ENCODE results near the gene SLC34A3.
"Not testable (repeated sequence)": the region's sequence is repeated elsewhere in the genome, so short reads cannot be mapped to it uniquely, and the experiment has no call there.

Gene SLC34A3

DNA sequence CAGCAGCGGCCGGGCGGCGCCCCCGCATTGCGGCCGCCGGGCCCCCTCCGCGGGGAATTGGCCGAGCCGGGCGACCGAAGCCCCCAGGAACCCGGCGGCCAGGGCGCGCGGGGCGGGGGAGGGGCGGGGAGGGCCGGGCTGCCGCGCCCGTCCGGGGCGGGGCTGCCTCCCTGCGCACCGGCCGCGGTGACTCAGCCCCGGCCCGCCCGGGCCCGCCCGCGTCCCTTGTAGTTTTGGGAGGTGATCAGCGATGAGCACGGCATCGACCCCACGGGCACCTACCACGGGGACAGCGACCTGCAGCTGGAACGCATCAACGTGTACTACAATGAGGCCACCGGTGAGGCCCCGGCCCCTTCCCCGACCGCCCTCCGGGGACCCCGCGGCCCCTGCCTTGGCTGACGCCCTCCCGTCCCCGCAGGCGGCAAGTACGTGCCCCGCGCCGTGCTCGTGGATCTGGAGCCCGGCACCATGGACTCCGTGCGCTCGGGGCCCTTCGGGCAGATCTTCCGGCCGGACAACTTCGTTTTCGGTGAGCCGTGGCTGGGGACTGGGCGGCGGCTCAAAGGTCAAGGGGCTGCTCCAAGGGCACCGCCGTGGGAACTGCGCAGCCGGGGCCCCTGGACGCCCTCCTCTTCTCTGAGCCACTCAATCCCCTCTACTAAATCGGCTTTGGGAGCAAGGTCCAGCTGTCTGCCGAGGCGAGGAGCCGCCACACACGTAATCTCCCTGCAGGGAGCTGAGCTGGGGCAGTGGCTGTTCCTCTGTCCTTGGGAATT, 11.0 kb downstream of the SLC34A3 start:
- peak; percentile 54 for DNase-seq (ENCODE audit: low read depth, low spot score)

DNA sequence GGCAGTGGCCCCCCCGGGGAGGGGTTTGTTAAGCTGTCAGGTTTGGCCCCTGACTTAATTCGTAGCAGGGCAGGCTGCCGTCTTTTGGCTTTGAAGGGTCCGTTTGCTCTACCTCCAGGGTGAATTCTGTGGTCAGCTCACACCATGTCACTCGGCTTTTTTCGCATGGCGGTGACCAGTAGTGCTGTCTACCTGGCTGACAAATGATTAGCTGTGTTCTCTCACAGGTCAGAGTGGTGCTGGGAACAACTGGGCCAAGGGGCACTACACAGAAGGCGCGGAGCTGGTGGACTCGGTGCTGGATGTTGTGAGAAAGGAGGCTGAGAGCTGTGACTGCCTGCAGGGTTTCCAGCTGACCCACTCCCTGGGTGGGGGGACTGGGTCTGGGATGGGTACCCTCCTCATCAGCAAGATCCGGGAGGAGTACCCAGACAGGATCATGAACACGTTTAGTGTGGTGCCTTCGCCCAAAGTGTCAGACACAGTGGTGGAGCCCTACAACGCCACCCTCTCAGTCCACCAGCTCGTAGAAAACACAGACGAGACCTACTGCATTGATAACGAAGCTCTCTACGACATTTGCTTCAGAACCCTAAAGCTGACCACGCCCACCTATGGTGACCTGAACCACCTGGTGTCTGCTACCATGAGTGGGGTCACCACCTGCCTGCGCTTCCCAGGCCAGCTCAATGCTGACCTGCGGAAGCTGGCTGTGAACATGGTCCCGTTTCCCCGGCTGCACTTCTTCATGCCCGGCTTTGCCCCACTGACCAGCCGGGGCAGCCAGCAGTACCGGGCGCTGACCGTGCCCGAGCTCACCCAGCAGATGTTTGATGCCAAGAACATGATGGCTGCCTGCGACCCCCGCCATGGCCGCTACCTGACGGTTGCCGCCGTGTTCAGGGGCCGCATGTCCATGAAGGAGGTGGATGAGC, 11.8 kb downstream of the SLC34A3 start:
- DNase-seq (ENCODE audit: low read depth, low spot score) = no peak

DNA sequence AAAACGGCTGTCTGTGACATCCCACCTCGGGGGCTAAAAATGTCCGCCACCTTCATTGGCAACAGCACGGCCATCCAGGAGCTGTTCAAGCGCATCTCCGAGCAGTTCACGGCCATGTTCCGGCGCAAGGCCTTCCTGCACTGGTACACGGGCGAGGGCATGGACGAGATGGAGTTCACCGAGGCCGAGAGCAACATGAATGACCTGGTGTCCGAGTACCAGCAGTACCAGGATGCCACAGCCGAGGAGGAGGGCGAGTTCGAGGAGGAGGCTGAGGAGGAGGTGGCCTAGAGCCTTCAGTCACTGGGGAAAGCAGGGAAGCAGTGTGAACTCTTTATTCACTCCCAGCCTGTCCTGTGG, 12.5 kb downstream of the SLC34A3 start:
- not testable (repeated sequence) for DNase-seq (ENCODE audit: low read depth, low spot score)

DNA sequence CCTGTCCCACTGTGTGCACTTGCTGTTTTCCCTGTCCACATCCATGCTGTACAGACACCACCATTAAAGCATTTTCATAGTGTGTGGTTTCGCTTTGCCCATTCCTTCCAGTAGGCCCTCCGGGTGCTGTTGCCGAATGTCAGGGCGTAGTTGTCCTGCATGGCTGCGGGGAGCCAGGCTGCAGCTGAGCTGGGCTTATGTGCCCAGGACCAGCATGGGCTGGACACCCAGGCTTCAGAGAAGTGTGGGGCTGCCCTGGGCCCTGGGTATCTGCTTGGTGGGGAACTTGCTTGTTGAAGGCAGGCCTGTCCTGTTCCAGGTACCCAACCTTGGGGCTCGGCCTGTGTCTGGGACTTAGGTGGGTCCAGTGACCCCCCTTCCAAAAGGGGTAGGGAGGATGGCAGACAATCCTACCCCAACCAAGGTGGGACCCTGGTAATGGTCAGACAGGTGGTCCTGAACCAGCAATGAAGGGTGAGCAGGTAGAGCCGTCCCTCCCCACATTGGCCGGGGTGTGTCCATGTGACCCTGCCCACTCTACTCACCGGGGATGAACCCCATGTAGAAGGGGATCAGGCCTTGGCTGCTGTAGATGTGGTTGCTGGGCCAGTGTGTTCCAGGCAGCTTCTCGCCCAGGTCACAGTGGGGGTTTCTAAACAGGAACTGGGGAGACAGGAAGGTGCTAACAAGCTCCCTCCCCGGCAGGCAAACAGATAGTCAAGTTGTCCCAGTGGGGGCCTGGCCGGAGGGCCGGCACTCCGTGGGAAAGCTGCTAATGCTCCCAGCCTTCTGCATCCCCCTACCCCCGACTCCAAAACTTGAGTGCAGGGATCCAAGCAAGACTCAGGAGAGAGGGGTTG, 13.2 kb downstream of the SLC34A3 start:
- DNase-seq (ENCODE audit: low read depth, low spot score) = no peak

DNA sequence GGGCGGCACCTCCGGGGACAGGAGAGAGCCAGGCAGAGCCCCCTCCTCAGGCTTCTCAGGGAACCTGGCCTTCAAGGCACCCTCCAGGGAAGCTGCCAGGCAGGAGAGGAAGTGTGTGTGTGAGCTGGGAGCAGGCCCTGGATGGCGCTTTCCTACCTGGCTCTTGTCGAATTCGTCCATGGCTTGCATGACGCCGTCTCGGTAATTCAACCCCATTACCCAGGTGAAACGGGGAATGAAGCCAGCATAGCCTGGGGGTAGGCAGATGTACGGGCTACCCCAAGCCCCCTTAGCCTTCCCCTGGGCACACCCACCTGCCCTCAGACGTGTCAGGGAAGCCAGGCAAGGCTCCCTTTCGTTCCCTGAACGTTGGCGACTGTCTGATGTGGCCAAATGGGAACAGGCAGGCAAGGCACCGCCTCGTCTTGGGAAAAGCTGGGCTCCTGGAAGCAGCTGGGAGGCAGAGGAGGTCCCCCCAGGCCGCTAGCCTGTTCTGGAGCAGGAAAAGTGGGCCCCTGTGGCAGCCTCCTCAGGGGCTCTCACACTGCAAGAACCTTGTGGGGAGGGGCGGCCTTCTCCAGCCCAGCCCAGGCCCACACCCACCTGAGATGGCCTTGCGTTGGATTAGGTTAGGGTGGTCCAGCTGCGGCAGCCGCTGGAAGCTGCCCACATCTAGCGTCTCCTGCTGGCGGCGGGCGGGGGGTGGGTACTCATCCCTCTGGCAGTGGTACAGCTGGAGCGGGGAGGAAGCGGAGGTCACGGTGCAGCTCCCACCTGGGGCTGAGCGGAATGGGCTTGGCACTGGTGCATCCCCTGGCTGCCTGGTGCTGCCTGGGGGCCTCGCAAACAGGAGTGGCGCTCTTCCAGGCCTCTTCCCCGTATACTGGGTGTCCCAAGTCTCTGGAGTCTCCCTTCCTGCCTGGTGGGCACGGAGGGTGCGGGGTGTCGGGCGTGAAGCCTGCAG, 14.1 kb downstream of the SLC34A3 start:
- DNase-seq (ENCODE audit: low read depth, low spot score) = no peak

DNA sequence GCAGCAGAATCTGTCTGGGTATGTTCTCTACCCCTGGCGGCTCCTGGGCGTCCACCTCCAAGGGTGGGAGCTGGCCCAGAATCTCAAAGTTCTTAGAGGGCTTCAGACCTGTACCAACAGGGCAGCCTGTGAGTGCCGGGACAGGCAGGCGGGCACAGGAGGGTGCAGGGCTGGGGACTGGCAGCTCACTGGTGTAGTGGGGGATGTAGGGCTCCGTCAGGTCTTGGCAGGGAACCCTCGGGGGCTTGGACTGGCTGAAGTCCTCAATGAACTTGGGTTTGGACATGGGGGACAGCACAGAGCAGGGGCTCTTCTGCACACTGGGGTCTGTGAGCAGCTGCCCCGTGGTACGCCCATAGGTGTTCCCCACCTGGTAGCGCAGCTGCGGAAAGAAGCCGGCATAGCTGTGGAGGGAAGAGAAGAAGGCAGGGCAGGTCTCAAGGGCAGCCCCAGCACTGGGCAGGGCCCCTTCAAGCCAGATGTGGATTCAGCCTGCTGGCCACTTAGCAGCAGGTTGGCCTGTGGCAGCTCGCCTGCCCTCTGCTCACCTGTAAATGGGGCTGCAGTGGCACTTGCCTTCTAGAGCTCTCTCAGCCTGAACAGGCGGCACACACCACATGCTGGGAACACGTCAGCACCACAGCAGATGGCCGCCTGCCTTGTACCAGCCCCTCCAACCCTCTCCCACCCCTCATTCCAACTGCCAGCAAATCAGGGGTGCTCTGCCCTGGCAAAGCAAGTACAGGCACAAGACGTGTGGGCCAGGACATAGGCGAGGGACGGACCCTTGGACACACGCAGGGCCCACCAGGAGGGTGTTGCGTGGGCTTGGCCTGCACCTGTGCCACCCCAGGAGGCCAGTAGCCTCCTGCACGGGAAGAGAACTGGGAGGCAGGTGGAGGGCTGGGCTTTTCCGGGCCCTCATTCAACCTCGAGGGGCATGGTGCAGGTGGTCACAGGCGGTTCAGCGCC, 15.0 kb downstream of the SLC34A3 start:
- no peak for DNase-seq (ENCODE audit: low read depth, low spot score)

GRCh38 chr9:137247135-137247915, 16.6 kb downstream of the SLC34A3 start:
- DNase-seq (ENCODE audit: low read depth, low spot score) = no peak

DNA sequence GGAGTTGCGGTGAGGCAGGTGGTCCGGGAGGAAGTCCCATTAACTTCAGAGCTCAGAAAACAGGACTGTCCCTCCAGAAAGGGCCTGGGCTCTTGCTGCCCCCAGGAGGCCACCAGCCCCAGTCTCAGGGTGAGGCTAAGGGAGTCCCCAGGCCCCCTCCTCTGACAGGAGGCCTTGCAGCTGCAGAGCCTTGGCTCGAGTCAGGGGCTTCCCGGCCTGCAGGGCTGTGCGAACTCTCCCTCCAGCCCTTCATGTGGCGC, 17.1 kb downstream of the SLC34A3 start:
- no peak for DNase-seq (ENCODE audit: low read depth, low spot score)

DNA sequence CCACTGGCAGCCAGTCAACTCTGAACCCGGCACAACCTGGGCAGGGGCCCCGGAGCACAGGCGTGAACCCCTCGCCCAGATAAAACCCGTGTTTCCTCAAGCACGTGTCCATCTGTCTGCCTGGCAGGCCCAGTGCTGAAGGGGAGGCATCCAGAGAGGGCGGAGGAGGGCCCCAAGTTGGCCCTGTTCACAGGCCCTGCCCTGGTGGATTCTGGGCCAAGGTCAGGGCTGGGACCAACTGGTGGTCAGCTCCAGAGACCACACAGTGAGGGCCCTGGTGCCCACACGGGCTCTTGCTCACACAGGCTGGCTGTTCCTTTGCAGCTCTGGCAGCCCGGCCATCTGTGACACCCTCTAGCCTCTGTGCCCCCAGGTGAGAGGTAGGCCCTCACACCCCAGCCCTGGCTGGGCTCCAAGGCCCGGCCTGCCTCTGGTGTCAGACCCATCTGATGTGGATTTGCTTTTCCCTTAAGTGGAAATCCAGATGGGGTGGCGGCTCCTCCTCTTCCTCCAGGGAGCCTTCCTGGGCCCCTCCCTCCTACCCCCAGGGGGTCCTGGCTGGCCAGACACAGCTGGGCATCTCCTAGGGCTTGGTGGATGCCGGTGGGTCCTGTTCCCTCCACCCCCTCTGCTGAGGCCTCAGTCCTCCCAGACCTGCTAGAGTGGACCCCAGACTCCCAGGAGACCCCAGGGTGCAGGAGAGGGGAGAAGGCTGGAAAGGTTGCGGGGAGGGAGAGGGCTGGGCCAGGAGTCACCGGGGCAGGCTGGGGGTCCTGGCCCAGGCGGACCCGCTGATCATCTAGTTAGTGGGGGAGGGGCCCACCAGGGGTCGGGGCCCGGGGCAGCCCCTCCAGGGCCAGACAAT, 19.9 kb downstream of the SLC34A3 start:
- DNase-seq (ENCODE audit: low read depth, low spot score) = no peak

- DNase-seq (ENCODE audit: low read depth, low spot score) = no peak
Measured at GRCh38 chr9:137251194-137251461, 20.4 kb downstream of the SLC34A3 start, which contains the start of gene STPG3. Gene STPG3 (plus strand): TSS chr9:137251286. CDS start chr9:137251287, 1 bp downstream.

- no peak for DNase-seq (ENCODE audit: low read depth, low spot score)
Measured at GRCh38 chr9:137251490-137252268, 21.0 kb downstream of the SLC34A3 start.

GRCh38 chr9:137252555-137253506, 22.1 kb downstream of the SLC34A3 start:
- no peak for DNase-seq (ENCODE audit: low read depth, low spot score)

DNA sequence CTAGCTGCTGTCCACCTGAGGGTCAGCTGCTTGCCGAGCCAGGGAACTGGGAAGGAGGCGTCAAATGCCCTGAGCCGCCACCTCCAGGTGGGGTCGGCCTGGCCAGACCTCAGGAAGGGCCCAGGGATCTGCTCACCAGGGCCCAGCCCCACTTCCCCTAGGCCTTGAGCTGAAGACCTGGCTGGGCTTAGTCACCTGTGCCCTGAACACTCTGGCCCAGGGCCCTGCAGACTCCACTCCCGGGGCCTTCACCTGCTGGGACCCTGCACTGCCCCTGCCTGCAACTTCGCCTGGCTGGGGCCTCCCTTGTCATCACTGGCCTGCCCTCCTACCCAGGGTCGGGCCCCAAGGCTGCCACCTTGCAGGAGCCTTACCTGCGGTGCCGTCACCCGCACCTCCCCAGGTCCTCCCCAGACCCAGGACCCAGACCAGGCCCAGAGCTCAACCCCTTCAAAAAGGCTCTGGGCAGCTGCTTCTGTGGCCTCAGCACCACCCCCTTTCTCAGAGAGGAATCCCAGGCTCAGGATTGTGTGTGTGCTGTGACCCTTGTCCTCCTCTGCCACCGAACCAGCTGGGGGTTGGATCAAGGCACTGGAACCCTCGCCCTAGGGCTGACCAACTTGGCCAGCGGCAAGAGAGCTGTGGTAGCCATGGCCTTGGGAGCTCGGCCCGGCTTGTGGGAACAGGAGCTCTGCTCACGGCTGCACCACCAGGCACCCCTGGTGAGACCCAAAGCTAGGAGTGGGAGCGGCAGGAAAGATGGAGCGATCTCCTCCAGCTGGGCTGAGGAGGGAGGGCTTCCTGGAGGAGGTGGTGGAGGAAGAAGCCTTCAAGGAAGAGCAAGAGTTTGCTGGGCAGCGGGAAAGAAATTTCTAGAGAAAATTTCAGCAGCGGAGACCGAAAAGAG, 23.3 kb downstream of the SLC34A3 start:
- DNase-seq (ENCODE audit: low read depth, low spot score) = no peak

DNA sequence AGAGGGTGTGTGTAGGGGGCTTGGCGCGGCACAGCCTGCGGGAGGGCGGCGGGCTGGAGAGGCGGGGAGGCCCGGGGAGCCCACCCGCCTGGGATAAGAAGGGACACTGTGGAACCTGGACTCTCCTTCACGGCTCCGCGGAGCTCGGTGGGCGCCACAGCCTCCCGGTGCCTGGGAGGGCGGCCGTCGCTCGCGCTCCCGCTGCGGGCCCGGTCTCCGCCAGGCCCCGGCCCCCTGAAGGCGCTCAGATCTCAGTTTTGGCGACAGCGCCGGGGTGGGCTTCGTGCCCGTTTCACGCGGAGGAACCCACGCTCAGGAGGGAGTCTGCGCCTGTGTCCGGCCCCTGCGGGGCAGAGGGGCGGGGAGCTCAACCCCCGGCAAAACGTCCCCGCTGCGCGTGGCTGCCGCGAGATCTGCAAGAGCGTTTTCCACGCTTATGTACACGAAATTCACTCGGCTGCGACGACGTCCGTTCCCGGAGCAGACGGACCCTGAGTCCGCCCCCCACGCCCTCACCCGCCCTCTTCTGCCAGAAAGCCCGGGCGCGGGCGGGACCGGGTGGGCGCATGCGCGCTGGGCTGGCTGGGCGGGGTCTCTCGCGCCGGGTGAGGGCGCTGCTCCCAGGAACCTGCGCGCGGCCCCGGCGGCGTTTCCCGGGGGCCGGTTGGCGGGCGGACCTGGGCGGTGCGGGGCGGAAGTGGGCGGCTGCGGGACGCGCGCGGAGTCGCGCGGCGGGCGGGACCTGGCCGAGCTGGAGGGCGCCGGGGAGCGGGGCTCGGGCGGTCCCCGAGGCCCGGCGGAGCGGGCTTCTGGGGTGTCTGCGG, 24.1 kb downstream of the SLC34A3 start, which contains the start of gene NELFB:
TSS of gene NELFB (plus strand) at position 704 of the 824 bp plus-strand sequence.
- peak; percentile 91 for DNase-seq (ENCODE audit: low read depth, low spot score)

Measured in activated CD4-positive, CD25-positive, alpha-beta regulatory T cell treated with anti-CD3 and anti-CD28 coated beads, Interleukin-2, amount 50 U/mL, for 16 hours (primary cell).